ENCODE data around the gene SMOC2. TPM values are rescaled to one million over a fixed set of nuclear protein-coding genes. Genes with fewer than 3 reads are reported as not detected.
A peak's percentile ranks its signal among the peaks of the same experiment; 100 is the strongest.
"Not testable (repeated sequence)": the region's sequence is repeated elsewhere in the genome, so short reads cannot be mapped to it uniquely, and the experiment has no call there.

Gene SMOC2
- total RNA-seq, 1 experiment from 2014 or later = 0.20 TPM

GRCh38 chr6:168681748-168682147, 240.8 kb downstream of the SMOC2 start:
- no peak for DNase-seq (ENCODE audit: low spot score)
- in situ Hi-C loops (cut with HindIII; ENCODE audit: low sequenced_read_pairs) = no loop called here

DNA sequence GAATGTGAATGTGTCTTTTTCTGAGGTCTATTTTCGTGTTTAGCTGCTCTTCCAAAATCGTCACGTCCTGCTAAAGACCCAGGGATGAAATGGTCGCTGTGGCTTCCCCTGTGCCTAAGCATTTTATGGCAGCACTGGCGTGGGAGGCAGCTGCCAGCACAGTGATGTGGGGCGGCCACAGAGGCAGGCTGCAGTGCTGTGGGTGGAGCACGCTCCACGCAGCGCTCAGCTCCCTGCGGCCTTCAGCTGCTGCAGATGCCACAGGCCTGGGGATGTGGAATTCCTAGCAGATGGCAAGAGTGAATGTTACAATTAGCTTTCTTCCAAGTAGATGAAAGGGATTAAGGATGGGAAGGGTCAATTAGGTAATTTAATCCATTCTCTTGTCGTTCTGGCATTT, 242.6 kb downstream of the SMOC2 start:
- no peak for DNase-seq (ENCODE audit: low spot score)
- in situ Hi-C loops (cut with HindIII; ENCODE audit: low sequenced_read_pairs) = no loop called here

DNA sequence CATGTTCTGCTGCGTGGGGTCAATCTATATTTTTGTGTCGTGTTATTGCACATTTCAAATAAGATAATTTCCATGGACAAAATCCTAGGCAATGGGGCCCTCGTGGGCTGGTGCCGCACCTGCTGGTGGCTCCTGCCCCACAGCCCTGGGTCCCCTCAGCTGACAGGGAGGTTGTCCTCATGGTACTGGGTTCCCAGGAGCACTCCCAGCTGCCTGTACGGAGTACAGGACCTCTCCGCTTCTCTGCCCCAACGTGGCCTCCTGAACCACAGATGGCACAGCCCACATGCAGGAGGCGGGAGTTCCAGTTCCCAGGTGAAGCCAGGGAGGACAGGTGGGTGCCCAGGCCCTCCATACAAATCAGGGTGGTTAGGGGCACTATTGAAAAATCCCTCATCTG, 243.5 kb downstream of the SMOC2 start:
- in situ Hi-C loops (cut with HindIII; ENCODE audit: low sequenced_read_pairs) = no loop called here
- DNase-seq (ENCODE audit: low spot score) = no peak

DNA sequence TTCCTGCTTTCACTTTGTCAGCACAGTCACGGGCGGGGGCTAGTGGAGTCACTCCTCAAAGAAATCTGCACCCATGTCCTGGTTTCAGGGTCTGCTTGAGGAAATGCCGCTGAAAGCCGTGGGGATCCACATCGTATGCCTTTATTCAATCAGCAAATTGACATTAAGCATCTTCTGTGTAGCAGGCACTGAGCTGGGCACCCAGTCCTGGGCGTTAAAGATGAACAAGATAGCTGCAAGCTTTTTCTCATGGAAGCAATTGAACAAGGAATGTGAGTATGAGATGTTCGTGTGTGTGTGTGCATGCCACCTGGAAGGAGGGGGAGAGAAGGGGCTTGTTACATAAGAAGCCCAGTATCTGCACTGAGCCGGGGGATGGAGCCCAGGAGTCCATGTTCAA, 243.9 kb downstream of the SMOC2 start:
- in situ Hi-C loops (cut with HindIII; ENCODE audit: low sequenced_read_pairs) = no loop called here
- DNase-seq (ENCODE audit: low spot score) = no peak

- DNase-seq (ENCODE audit: low spot score) = no peak
- in situ Hi-C loops (cut with HindIII; ENCODE audit: low sequenced_read_pairs) = no loop called here
Measured at GRCh38 chr6:168686029-168686738, 245.2 kb downstream of the SMOC2 start.

DNA sequence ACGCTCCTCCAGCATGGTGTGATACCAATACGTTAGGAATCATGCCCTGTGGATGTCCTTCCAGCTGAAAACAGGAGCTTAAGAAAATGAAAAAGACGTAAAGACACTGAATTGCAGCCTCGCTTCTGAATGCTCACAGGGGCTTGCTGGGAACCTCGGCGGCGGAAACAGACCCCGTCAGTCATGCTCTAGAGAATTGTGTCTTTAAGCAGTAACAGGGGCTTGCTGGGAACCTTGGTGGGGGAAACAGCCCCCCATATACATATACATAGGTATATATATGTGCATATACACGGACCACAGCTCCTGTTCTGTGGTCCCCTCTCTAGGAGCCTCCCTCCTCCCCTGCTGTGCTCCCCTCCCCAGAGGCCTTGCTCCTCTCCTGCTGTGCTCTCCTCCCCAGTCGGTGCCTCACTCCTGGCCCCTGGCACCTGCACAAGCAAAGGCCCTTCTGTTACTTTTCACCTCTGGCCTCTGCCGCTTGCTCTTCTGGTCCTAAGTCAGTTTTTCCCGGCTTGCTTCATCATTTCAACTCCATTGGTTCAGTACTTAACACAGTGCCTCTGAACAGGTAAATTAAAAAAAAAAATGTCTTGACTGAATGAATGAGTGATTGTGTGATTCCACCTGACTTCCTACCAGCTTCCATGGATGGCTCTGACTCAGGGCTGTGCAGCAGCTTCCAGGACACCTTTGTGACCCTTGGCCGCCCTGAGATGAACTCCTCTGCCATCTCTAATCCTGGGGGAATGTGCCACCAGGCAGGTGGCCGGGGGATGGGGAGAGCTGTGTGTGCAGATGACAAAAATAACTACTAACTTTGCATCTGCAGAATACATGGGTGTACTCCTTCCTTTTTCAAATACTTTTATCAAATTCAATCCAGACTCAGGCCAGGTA, 246.1 kb downstream of the SMOC2 start:
- in situ Hi-C loops (cut with HindIII; ENCODE audit: low sequenced_read_pairs) = no loop called here
- no peak for DNase-seq (ENCODE audit: low spot score)

DNA sequence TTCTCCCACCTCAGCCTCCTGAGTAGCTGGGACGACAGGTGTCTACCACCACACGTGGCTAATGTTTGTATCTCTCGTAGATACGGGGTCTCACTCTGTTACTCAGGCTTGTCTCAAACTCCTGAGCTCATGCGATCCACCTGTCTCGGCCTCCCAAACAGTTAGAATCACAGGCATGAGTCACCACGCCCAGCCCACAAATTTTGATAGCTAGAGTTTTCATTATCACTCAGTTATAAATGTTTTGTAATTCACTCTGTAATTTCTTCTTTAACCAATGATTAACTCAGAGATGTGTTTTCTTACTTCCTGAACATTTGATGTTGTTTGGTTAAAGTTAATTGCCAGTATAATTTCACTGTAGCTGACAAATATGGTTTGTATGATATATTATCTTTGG, 249.3 kb downstream of the SMOC2 start:
- DNase-seq (ENCODE audit: low spot score) = no peak
- in situ Hi-C loops (cut with HindIII; ENCODE audit: low sequenced_read_pairs) = no loop called here

GRCh38 chr6:168691774-168692173, 250.8 kb downstream of the SMOC2 start:
- no peak for DNase-seq (ENCODE audit: low spot score)
- in situ Hi-C loops (cut with HindIII; ENCODE audit: low sequenced_read_pairs) = no loop called here

- DNase-seq (ENCODE audit: low spot score) = no peak
- in situ Hi-C loops (cut with HindIII; ENCODE audit: low sequenced_read_pairs) = no loop called here
Measured at GRCh38 chr6:168692193-168692914, 251.4 kb downstream of the SMOC2 start.

- DNase-seq (ENCODE audit: low spot score); in situ Hi-C loops (cut with HindIII; ENCODE audit: low sequenced_read_pairs): not testable (repeated sequence)
Measured at GRCh38 chr6:168692915-168693257, 251.9 kb downstream of the SMOC2 start.

- in situ Hi-C loops (cut with HindIII; ENCODE audit: low sequenced_read_pairs) = not testable (repeated sequence)
Measured at GRCh38 chr6:168694797-168695196, 253.8 kb downstream of the SMOC2 start.

GRCh38 chr6:168695701-168696100, 254.7 kb downstream of the SMOC2 start:
- in situ Hi-C loops (cut with HindIII; ENCODE audit: low sequenced_read_pairs) = no loop called here
- DNase-seq (ENCODE audit: low spot score) = no peak

More at GRCh38 chr6:168694797-168695196, 253.8 kb downstream of the SMOC2 start:
- not testable (repeated sequence) for DNase-seq (ENCODE audit: low spot score)

DNA sequence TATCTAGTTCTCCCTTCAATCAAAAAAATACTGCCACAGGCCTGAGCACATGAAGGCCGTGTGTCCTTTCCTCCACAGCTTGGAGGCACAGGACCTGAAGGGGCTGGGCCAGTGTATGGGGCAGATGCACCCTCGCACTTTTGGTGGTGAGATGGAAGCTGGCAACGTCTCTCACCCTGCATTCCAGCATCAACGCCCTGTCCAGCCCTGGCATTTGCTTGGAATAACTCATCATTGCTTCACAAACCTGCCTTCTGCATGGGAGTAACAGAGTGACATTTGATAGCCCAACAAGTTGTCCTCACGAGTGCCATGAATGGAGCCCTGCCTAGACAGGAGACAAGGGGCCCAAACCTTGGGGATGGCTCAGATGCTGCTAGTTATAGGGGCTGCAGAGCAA, 257.9 kb downstream of the SMOC2 start:
- DNase-seq (ENCODE audit: low spot score) = no peak
- in situ Hi-C loops (cut with HindIII; ENCODE audit: low sequenced_read_pairs) = no loop called here

GRCh38 chr6:168699631-168700295, 258.8 kb downstream of the SMOC2 start:
- DNase-seq (ENCODE audit: low spot score) = peak; percentile 37
- in situ Hi-C loops (cut with HindIII; ENCODE audit: low sequenced_read_pairs) = no loop called here

DNA sequence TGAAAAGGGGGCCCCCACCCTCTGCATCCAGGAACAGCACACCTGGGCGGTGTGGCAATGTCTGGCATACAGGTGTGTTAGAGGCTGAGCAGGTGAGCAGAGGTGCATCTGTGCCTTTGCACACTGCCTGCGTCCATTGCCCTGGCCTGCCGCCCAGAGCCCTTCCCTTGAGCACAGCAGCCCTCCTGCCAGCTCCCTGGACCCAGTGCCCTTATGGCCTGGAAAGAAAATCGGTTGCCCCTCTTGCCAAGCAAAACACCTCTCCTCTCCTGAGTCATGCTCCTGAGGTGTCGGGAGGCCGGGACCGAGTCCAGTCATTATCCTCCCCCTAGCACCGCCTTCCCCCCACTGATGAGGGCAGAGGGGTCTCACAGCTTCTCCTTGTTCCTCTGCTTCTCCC, 259.9 kb downstream of the SMOC2 start:
- in situ Hi-C loops (cut with HindIII; ENCODE audit: low sequenced_read_pairs) = no loop called here
- DNase-seq (ENCODE audit: low spot score) = no peak

DNA sequence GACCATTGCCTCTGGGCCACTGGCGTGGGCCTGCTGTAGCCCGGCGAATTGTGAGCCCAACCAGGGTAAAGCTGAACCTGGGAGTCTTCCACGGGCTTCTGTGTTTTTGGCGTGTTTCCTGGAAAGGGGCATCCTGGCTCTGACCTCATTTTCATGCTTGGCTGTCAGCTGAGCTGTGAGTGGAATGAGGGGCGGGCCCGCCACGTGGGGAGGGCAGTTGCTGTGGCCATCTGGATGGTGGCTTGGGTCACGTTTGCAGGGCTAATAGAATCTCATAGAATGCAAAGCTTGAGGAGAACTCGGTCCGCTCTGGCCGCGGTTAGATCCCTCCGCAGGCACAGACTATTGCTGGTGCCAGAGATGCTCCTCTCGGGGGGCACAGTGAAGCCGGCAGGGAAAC, 263.0 kb downstream of the SMOC2 start:
- in situ Hi-C loops (cut with HindIII; ENCODE audit: low sequenced_read_pairs) = no loop called here
- no peak for DNase-seq (ENCODE audit: low spot score)

DNA sequence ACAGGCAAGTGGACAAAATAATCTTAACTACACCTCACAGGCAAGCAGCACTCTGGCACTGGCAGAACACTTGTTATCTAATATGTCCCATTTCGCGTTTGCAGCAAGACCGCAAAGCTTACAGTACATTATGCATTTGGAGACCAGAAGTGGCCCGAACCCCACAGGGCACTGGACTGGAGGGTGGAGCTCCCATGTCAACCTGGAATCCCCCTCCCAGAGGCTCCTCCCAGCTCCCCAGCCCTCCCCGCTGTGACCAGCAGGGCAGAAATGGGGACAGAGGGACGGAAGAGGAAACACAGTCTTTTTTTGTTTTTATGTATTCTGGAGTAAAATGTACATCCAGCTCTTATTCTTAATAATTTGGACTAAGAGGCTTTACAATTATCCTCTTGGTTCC, 263.7 kb downstream of the SMOC2 start:
- in situ Hi-C loops (cut with HindIII; ENCODE audit: low sequenced_read_pairs) = no loop called here
- DNase-seq (ENCODE audit: low spot score) = no peak

DNA sequence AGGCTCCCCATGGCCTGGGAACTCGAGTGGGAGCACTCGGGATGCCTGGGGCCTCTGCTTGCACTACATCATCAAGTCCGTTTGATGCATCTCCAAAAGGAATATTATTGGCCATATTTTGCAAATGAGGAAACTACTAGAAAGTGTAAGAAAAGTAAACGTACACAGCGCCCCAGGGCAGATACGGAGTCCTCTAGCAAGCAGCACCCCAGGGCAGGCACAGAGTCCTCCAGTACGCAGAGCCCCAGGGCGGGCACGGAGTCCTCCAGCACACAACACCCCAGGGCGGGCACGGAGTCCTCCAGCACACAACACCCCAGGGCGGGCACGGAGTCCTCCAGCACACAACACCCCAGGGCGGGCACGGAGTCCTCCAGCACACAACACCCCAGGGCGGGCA, 264.3 kb downstream of the SMOC2 start:
- DNase-seq (ENCODE audit: low spot score); in situ Hi-C loops (cut with HindIII; ENCODE audit: low sequenced_read_pairs): not testable (repeated sequence)

- no peak for DNase-seq (ENCODE audit: low spot score)
- in situ Hi-C loops (cut with HindIII; ENCODE audit: low sequenced_read_pairs) = no loop called here
Measured at GRCh38 chr6:168706471-168707177, 265.6 kb downstream of the SMOC2 start.
